Stimulated activated naive CD8-positive, alpha-beta T cell treated with anti-CD3 and anti-CD28 coated beads, Interleukin-15, Interleukin-2, amounts not matched to agents 100 U/mL and 50 U/mL, for 24 hours (primary cell): ENCODE measurements around the gene RPS6KA2.
"Not testable (repeated sequence)": the region's sequence is repeated elsewhere in the genome, so short reads cannot be mapped to it uniquely, and the experiment has no call there.

Experiments used
- ATAC-seq: fragments of 150-1000 bp; cut with Tn5 transposase; one replicate; pipeline ENCODE4 v1.10.0; 2021
- DNase-seq: peaks from one replicate; pipeline ENCODE4 v3.0.0; 2021

RPS6KA2 gene

DNA sequence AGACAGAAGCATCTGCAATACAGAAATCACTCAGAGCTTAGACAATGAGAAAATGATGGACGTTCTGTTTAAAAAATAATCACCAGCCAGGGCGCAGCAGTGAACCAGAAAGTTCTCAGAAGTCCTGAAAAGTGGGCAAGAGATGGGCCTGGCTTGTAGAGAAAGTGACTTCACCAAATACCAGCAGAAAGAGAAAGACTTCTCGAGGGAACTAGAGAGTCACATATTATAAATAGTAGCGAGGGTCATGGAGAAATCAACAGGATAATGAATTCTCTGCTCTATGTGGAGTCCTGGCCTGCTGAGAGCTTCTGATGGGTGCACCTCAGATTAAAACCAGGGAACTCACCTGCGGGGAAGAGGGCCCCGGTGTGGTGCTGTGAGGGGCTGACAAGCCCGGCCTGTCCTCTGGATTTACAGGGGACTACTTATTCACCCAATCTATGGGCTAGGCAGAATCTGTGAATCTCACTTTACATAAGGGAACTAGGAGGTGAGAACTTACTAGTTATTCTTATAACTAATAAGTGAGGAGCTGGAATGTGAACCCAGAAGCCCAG is 35.0 kb downstream of the RPS6KA2 start:
- DNase-seq: no peak
- no peak for ATAC-seq

DNA sequence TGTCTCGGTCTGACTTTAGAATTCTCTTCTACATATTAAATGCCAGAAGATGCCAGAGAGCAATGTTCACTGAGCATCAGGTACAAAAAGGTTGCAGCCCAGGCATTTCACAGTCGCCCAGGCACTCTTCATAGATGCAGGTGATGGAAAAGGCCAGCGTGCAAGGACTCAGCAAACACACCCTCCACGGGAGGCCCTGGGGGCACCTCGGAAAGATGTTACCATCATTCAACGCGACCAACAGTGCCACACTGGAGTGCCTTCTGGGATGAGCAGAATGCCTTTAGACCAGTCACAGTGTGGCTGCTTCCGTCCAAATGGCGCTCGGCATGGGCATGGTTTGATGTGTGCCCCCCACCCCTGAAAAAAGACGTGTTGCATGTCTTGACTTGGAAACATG is 36.0 kb downstream of the RPS6KA2 start:
- no peak for ATAC-seq
- no peak for DNase-seq

DNA sequence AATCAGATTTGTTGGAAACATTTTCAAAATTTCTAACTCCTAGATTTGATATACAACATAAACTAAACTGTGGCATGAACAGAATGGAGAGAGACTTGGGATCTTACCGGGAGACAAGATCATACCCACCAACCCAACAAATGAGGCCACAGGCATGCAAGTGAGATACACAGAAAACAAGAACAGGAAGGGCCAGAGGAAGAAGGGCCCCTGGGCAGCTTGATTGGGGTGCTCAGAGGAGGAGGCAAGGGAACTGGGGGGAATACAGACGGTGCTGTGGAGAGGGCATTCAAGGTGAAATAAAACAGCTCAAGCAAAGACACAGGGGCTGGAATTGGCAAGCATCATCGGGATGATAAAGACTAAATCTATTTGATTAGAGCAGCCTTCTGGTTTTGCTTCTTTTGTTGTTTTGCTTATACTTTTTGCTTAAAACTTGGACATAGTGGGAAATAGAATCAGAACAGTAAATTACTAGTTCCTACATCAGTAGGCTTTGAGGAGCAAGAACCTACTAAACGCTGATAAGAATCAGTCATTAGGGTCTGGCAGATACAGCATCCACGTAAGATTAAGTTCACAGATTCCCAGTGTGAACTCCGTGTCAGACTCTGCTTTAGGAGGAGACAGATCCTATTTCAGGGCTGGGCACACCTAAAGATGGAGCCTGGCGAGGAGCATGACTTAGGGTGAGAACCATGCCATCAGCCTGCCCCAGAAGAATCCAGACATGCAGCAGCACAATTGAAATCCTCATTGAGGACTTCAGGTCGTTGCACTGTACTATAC is 37.1 kb downstream of the RPS6KA2 start:
- DNase-seq: no peak
- no peak for ATAC-seq

DNA sequence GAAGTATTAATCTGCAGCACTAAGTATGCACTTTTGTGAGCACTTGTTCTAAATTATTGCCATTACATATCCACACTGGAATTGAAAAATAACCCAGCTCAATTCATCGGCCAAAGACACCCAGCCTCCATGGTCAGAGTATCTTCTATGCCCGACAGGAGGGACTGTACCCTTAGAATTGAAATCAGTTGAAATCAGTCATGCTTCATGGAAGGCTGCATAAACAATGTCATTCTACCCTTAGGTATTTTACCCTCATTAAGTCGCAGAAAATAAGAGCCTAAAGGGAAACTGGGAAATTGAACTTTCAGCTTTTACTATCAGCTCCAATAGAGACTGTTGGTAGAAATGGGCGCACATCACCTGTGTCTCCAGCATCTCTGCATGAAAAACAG is 37.7 kb downstream of the RPS6KA2 start:
- DNase-seq (no peak), ATAC-seq (no peak)

DNA sequence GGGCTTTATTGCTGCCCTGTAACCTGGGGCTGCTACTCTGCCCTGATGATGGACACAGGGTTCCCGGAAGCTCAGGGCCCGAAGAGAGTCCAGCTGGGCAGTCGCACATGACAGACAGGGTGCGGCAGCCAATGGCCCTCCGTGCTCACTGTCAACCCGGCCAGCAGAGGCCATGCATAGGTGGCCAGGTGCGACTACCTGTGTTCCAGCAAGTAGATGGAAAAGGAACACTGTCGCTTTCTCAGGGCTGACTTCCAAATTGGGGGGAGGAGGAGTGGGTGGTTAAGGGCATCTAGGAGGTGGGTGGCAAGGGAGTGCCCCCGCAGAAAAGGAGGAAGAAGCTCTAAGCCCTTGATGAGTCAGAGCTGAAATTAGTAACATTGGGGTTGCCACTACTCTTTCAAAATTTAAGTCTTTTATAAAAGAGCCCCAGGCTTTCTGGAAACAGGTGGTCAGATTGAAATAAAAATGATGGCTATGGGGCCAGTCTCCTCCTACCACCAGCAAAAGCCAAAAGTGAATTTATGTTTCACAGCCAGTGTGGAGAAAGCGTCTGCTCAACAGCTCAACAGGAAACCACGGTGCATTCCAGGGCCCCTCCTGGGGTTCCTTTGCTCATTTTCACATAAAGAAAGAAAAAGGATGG is 38.2 kb downstream of the RPS6KA2 start:
- peak; percentile 8 for DNase-seq
- ATAC-seq: no peak

DNA sequence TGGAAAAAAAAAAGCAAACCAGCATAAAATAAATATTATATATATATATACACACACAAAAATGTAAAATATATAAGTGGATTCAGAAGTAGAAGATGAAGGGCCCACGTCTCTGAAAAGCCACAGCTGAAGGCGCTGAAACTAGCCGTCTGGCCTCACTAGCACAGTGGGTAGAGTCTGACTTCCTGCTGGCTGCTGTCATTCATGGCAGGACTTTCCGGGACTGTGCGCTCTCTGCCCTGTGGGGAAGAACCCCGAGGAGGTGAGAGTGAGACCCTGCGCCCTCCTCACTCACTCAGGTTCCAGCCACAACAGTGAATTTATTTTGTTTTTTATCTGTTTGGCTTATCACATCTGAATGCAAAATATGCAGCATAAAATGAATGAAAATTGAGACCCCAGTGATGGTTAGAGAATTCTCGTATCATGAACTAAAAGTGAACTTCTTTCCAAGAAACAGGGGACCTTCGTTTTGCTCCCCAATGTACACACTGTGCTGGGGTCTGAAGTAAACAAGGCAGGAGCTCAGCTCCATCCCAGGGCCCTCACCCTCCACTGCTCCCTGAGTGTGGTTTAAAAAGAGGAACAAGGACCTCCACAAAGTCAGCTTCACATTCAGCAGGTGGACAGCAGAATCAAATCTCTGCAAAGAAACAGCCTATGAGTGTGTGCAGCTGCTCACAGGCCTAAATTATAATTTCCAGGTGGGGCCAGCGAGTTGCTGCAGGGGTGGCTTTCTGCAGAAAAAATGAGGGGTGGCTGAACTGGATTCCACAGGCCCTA is 39.2 kb downstream of the RPS6KA2 start:
- ATAC-seq (peak; percentile 42), DNase-seq (peak; percentile 9)

DNA sequence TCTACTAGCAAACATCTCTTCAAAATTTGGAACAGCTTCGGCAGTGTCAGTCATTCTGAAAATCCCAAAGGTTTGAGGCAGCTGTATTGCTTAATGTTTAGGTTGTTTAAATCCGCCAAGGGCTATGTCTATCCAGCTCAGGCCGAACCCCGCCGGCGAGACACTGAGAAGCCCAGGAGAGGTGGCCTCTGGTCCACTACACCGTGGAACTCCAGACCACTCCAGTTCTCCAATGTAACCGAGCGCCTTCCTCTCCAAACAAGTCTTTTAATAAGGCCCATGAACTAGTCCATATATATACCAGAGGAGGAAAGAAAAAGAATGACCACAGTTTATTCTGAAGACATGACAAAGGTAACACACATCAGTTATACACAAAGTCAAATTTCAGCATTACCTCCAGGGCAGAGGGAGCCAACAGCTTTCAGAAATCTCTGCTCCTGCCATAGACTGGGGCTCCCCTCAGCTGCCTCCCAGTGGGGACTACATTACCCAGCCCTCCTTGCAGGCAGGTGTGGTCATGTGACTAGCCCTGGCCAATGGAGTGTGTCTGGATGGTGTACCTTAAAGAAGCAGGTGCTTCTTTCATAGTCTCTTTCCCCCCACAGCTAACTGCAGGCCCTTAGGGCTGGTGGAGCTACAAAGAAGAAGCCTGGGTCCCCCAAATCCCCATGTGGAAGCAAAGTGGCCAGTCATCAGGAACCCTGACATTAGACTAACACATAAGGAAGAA is 40.5 kb downstream of the RPS6KA2 start, which contains the start of gene RAMACL:
Gene RAMACL (minus strand): TSS at position 255 of the 733 bp plus-strand sequence. CDS start 201 bp downstream, at position 54.
- ATAC-seq: peak; percentile 93
- peak; percentile 48 for DNase-seq

DNA sequence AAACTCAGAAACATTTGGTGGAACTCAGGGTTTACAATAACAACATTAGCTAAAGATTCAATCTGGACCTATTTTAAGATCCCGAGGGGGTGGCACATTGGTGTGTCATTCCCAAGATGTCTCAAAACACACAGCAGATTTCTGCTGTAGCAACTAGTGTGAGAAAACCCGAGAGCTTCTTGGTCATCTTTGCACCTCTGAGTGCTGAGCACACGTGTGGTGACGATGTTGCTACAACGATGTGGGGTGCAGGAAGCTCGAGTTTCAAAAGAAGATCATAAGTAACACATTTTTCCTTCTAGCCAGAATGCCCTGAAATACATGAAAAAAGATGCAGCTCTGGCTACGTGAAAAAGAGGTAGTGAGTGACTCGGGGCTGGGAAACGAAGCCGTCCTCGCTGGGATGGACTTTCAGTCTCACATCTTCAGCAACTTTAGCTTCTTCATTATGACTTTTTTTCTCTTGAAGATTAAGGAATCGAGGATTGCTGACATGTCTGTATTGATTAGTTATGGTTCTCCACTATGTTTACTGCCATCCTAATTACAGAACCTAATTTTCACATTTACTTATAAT is 42.1 kb downstream of the RPS6KA2 start:
- ATAC-seq (no peak), DNase-seq (no peak)

DNA sequence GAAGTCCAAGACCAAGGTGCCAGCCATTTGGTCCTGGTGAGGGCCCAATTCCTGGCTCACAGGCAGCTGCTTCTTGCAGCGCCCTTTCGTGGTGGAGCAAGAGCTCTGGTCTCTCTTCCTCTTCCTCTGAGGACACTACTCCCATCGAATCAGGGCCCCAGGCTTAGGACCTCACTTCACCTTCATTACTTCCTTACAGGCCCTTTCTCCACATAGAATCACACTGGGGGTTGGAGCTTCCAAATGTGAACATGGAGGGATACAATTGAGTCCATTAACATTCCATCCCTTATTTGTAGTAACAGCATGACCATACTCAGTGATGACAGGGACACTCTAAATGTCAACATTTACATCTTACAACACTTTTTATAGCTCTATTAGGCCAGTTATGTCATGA is 42.9 kb downstream of the RPS6KA2 start:
- DNase-seq (no peak), ATAC-seq (no peak)

DNA sequence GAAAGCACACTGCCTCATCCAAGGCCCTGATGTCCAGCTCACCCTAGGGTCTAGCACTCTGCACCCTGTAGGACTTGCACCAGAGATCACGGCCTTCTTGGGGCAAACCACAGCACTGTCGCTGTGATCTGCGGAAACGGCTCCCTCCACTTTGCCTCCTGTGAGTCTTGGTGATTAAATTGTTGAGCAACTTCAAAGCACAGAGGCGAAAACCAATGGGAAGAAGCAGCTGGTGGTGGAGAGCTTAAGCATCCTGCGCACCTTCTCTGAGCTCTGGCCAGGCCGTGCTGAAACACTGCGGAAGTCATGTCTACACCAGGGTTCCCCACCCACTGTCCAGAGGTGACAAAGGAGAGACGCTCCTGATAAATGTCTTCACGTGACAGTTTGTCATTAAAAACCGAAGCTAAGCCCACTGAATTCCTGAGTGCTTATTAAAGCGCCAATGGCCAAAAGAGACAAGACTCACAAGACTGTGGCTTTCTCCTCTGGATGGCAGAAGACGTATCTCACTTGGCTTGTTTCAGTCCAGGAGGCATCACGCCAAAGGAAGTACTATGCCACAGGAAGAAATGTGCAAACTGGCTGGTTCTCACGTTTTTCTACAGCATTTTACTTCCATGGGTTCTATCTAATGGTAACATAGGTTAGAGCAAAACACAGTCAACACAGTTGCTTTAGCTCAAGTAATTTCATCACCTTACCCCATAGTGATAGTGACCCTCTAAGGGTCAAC is 43.7 kb downstream of the RPS6KA2 start:
- DNase-seq (no peak), ATAC-seq (no peak)

DNA sequence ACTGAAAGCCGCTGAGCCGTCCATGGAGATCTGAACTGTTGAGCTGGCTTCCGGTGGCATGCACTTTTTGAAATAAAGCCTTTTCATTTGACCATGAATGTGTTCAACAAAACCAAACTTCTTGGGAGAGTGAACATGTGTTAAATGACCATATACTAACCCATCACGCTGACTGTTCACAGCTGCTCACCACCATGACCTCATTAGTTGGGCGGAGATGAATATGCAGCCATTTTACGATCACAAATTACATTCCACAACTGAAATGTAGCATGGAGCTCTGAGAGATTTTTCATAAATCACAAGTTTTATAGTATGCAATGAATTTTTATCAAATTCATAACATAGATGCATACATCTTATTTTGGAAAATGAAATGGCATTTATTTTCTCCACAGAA is 44.8 kb downstream of the RPS6KA2 start:
- DNase-seq (no peak), ATAC-seq (no peak)

DNA sequence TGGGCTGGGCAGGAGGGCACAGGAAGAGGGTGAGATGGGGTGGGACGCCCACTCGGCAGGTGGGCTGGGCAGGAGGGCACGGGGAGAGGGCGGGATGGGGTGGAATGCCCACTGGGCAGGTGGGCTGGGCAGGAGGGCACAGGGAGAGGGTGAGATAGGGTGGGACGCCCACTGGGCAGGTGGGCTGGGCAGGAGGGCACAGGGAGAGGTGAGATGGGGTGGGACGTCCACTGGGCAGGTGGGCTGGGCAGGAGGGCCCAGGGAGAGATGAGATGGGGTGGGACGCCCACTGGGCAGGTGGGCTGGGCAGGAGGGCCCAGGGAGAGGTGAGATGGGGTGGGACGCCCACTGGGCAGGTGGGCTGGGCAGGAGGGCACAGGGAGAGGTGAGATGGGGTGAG is 45.2 kb downstream of the RPS6KA2 start:
- ATAC-seq, DNase-seq: not testable (repeated sequence)

DNA sequence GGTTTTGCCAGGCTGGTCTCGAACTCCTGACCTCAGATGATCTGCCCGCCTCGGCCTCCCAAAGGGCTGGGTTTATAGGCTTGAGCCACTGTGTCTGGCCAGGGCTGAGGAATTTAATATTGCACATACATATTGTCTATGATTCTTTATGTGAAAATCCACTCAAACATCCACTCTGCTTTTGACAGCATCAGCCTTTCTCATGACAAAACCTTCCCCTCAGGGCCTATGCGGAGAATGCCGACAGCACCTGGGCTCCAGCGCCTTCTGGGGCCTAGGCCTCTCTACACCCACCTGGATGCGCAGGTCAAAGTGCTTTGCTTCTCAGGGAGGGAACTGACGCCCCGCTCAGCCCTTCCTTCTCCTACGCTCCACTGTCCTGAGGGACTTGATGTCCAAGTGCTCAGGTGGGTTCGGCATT is 46.0 kb downstream of the RPS6KA2 start:
- no peak for ATAC-seq
- no peak for DNase-seq

DNA sequence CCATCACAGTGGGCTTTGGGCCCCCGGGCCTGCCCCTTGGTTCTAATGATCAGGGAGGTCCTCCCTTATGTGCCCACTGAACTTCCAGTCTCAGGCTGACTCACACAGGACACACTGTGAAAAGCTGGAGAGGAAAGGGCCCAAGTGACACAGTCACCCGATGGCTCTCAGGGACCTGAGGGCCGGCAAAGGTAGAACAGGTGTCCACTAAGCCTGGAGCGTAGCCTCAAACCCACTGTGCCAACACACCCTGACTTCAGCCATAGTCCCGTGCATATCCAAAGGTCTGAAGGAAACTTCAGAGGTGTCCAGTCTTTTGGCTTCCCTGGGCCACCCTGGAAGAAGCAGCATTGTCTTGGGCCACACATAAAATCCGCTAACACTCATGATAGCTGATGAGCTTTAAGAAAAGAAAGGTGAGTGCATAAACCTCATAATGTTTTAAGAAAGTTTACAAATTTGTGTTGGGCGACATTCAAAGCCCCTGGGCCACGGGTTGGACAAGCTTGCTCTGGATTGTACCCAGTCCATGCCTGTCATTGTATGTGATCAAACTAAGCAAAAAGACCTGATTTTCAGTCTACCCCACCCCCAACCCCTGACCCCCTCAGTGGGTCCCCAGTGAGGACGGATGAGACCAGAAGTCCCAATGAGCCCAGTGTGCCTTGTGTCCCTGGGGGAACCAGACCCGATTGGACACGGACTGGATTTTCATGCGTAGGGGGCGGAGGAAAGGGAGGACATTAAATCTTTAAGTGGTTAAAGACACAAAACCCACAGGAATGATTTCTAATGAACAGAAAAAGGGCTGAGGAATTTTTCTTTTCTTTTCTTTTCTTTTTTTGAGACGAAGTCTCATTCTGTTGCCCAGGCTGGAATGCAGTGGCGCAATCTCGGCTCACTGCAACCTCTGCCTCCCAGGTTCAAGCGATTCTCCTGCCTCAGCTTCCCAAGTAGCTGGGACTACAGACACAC is 46.7 kb downstream of the RPS6KA2 start:
- no peak for ATAC-seq
- DNase-seq: no peak

DNA sequence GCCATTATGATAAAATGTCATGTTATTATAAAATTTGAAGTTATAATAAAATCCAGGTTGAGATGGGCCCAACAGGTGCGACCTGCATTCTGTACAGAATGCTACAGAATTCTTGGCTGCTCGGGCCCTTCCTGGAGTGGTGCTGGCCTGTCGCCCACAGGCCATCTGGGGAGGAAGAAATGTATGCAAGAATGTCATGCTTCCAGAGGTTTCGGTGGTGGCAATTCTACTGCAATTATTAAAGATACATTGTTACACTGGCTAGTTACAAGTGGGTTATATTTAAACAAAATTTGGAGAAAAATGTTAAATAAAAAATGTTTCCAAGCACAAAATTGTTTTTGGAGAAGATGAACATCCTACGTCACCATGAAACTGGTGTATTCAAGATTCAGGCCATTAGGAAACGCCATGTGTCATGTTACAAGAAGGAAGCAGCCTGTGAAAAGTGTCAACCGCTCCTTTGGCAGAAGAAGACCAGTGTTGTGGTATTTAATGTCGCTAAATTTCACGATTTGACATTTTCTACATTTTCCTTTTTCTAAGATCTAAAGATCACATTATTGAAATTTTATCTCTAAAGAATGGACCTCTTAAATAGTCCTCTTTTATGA is 47.7 kb downstream of the RPS6KA2 start:
- DNase-seq (no peak), ATAC-seq (no peak)

DNA sequence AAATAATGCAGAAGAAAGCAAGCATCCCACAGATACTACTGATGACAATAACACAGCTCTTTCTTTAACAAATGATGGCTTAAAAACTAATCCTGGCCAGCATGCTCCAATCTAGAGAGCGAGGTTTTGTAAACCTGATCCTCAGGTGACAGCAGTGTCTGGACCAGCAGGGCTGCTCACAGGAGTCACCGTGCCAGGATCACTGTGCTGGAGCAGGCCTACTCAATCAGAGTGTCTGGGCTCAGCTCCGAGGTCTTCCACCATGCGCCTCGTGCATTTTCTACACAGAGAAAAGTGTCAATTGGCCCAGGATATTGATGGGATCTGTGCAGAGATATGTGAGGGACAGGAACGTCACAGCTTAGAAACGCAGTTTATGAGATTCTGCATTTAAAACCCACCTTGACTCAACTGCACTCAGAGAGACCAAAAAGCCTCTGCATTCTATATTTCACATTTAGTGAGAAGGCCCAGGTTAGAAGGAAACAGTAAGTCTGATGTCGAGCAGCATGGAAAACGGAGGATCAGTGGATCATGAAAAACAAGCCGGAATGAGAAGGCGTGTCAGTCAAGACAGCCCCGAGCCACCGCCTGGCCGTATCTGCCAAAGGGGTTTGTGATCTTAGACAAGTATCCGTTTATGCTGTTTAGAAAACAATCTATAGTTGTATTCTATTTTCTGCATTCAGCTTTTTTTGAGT is 48.4 kb downstream of the RPS6KA2 start:
- no peak for ATAC-seq

DNA sequence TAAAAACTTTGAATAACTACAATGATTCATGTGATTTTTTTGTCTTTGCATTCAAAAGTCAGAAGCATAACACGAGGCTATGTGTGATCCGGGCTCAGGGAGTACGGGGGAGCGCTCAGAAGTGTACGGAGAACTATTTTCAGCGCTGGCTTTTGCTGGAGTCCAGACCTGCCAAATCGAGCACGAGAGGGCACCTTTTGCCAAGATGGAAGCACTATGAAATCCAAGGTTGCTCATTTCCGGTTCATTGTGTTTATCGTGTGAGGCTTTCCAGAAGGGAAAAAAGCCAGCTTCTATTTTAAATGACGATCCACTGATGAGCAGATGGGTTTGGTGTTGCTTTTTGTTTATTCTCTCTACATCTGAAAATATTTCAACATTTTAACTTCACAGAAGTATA is 51.8 kb downstream of the RPS6KA2 start:
- no peak for DNase-seq

More for the DNA sequence above, 48.4 kb downstream of the RPS6KA2 start:
- DNase-seq: no peak

DNA sequence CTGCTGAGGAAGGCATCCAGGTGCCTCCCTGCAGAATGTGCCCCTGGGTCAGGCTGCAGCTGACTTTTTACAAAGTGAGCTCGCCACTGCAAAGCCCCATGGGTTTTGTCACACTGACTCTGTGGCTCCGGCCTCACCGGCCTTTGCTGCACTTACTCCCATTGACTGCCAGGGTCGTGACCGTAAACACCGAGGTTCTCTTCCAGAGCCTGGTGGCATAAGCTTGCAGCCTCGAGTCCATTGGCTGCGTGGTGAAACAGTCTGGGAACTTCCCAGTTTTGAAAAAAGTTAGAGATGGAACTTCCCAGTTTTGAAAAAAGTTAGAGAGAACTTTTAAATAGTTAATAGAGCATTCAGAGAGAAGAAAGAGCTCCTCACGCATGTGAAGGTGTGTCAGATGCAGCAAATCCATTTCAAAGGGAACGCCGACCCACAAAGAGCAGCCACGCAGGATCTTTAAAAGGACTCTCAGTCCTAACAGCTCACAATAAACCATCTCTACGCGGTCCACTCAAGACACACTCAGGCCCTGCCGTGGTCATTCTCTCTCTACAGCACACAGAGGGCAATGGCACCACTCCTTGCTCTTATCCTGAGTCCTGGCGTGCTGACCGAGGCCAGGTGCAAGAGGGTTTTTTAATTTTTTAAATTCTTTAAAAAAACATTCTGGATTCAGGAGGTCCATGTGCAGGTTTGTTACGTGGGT is 53.4 kb downstream of the RPS6KA2 start:
- no peak for DNase-seq
- ATAC-seq: no peak

More for the DNA sequence above, 51.8 kb downstream of the RPS6KA2 start:
- ATAC-seq: no peak
